Fibroblast of the conjunctiva (primary cell): Measurements from ENCODE around the gene MAST2.
"Not testable (repeated sequence)": the region's sequence is repeated elsewhere in the genome, so short reads cannot be mapped to it uniquely, and the experiment has no call there.

Experiments
- DNase-seq: peaks from one replicate; pipeline ENCODE4 v3.0.0-alpha.2; 2010; ENCODE audit warnings: low read depth

Gene MAST2

DNA sequence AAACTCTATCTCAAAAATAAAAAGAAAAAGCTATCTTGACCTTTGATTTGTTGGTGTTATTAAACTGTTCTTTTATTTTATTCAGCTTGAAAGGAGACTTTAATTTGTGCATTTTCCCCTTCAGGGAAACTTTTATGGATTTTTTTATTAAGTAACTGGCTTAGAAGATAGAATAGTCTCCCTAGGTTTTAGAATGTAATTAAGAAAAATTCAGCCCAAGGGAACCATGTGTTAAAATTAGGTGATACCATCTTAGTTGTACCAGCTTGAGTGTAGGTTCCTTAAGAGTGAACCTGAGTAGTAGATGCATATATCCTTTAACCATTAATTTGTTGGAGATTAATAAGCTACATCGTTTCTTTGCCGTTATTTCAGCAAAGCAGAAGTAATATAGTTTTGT lies 11.4 kb downstream of the MAST2 start:
- no peak for DNase-seq

DNA sequence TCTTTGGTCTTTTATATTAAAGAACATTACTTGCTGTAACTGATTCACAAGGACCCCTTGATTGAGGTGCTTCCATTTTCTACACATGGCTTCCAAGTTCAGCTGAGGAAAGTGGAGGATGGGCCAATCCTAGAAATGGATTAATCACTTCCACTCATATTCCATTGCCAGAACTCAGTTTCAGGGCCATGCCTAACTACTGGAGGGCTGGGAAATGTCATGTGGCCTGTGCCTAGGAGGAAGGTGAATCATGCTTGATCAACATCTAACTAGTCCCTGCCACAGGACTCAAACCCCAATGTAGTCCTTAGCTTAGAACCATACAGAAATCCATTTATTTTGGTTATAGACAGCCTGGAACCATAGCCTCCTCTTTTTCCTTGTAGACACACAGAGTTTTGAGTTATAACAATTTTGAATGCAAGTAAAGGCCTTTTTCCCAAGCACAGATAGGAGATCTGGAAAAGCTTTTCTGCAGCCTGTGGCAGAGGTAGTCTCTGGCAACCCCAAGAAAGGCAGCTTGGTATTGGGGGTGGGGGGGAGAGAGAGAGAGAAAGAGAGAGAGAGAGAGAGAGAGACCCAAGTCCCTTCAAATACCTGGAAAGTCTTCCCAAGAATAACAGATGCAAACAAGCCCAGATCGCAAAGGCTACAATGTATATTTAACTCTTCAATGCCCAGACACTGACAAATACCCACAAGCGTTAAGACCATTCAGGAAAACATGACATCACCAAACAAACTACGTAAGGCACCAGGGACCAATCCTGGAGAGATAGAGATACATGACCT lies 12.5 kb downstream of the MAST2 start:
- DNase-seq, result no peak

DNA sequence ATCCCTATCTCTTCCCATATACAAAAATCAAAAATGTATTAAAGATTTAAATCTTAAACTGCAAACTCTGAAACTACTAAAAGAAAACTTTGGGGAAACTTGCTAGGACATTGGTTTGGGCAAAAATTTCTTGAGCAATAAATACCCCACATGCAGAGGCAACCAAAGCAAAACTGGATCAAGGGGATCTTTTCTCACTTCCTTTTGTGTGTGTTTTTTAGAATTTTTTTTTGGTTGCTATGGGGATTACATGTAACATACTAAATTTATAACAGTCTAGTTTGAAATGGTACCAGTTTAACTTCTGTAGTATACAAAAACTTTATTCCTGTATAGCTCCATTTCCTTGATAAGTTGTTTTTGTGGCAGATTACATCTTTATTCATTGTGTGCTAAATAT lies 16.8 kb downstream of the MAST2 start:
- DNase-seq, result no peak

DNA sequence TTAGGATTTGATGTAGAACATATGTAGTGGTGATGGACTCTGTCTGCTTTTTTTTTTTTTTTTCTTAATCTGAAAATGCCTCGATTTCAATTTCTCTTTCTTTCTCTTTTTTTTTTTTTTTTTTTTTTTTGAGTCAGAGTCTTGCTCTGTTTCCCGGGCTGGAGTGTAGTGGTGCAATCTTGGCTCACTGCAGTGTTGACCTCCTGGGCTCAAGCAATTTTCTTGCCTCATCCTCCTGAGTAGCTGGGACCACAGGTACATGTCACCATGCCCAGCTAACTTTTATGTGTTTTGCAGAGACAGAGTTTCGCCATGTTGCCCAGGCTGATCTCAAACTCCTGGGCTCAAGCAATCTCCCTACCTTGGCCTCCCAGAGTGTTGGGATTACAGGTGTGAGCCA lies 17.4 kb downstream of the MAST2 start:
- DNase-seq, result no peak

DNA sequence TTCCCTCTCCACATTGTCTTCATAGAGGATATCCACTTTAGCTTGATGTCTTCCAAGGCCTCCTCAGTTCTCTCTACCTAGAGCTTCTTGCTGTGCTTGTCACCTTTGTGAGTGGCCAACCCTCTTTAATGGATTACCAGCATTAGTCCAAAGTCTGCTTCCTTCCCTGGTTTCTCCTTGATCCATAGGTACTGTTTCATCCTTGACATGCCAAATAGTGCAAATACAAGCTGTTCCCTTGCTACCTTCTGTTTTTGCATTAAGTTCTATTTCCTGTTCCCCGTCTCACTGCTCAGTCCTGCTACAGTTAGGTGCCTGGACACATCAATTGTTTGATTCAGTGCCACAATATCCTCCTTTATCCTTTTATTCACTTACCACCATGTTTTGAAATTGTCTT lies 19.2 kb downstream of the MAST2 start:
- no peak for DNase-seq

DNA sequence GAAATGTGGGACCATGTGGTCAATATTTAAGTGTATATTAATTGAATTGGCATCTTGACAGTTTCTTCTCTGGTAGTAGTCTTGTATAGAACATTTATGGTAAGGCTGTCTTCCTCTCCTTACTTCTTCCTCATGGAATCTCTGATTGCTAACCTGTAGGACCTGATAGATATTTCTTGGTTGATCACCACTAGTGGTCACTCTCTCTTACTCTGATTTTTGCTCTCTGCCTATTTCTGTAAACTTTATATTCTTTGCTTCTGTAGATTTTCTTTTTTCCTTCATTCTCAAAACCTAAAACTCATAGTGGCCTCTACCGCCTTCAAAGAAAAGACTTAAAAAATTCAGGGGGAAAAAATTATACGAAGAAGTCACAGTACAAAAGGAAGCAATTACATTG lies 21.2 kb downstream of the MAST2 start:
- no peak for DNase-seq

DNA sequence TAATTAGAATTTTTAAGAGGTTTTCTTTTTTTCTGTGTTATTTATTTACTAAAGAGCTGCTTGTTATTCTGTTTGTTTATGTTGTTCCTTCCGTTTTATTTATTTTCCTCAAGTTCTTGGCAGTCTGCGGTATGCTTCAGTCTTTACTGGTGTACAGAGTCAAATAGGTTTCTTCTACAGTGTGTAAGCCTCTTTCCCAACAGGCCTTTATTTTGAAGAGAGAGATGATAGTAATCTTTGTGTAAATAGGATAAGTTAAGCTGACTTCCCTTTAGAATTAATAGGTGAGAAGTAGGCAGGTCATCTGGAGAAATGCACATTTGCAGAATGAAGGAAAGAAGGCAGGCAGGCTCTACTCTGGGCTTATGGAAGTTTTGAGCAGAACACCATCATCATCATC lies 23.8 kb downstream of the MAST2 start:
- DNase-seq, result no peak

DNA sequence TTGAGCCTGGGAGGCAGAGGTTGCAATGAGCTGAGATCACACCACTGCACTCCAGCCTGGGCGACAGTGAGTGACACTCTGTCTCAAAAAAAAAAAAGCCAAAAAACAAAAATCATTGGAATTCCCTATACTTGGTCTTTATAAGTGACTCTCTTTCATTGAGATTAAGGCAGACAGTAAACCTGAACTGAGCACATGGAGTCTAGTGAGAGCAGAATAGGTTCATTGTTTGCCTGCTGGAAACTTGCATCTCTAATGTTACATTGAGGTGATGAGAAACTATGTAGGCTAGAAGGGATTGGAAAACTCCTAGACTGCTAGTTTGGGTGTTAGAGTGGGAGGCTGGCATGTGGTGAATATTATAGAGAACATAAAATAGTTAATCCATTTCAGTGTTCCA lies 25.4 kb downstream of the MAST2 start:
- no peak for DNase-seq

DNA sequence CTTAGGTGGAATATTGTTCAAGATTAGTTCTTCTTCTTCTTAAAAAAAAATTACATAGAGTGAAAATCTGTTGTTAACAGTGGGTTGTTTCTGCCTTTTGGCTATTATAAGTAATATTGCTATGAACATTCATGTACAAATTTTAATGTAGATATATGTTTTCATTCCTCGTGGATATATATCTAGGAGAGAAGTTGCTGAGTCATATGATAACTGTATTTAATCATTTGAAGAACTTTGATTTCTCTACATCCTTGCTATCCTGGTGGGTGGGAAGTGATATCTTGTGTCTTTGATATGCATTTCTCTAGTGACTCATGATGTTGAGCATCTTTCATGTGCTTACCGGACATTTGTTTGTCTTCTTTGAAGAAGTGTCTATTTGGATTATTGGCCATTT lies 29.9 kb downstream of the MAST2 start:
- DNase-seq, result no peak

DNA sequence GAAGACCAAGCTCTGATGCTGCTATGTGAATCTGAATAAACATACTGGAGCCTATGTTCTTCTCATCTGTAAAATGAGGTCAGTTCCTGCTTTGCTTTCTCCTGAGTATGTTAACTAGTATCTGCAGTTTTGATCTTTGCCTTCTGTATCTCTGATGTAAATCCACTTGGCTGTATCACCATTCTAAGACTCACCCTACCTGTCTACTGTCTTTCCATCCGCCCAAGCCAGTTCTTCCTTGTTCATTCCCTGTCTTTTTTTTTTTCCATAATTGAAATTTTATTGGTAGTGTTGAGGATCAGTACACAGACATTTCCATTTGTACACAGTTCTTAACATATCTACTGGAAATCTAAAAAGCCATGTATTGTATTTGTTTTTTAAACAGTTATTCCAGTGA lies 31.3 kb downstream of the MAST2 start:
- DNase-seq, result no peak

DNA sequence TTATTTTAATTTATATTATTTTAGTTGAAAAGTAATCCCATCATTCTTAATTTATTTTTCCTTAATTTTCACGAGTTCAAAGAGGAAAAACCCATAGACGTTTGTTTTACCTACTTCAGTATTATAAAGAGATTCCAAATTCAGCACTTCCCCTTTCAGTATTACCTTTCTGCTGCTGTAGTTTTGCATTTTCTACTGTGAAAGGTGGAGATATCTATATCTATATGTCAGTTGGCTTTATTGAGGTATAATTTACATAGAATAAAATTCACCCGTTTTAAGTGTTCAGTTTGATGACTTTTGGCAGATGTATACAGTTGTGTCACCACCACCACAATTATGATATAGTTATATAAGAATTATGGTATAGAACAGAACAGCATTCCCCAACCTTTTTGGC lies 33.0 kb downstream of the MAST2 start:
- no peak for DNase-seq

DNA sequence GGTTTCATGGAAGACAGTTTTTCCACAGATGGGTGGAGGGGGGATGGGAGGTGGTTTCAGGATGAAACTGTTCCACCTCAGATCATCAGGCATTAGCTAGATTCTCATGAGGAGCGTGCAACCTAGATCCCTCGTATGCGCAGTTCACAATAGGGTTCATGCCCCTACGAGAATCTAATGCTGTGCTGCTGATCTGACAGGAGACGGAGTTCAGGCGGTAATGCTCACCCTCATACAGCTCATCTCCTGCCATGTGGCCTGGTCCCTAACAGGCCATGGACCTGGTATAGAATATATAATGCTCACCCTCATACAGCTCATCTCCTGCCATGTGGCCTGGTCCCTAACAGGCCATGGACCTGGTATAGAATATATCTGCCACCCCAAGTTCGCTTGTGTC lies 33.4 kb downstream of the MAST2 start:
- not testable (repeated sequence) for DNase-seq

DNA sequence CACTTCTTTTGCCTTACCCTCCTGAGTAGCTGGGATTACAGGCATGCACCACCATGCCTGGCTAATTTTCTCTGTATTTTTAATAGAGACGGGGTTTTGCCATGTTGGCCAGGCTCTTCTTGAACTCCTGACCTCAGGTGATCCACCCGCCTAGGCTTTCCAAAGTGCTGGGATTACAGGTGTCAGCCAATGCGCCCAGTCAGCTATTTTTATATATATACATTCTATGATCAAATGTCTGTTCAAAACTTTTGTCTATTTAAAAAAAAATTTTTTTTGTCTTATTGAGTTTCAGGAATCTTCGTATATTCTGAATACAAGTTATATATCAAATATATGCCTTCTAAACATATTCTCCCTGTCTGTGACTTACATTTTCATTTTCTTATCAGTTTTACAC lies 34.9 kb downstream of the MAST2 start:
- DNase-seq, result not testable (repeated sequence)

DNA sequence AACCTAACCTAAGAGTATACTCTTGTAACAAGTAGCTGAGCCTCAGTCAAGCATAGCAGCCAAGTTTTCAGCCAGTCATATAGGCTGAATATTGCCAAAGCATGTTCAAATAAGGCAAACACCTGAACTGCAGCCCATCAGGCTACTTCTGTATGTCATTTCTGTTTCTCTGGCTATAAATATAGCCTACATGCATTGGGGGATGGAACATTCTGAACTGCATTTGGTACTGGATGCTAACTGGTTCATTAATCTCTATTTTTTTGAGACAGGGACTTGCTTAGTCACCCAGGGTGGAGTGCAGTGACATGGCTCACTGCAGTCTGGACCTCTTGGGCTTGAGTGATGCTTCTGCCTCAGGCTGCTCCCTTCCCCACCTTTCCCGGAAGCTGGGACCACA lies 37.3 kb downstream of the MAST2 start:
- DNase-seq, result no peak

DNA sequence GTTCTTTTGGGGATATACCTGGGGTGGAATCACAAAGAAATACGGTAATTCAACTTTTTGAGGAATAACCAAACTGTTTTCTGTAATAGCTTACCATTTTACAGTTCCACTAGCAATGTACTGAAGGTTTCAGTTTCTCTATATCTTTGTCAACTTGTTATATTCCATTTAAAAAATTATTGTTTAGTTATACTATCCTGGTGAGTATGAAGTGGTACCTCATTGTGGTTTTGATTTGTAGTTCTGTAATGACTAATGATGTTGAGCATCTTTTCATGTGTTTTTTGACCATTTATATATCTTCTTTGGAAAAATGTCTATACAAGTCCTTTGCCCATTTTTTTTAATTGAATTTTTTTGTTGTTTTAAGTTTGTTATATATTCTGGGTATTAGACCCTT lies 39.4 kb downstream of the MAST2 start:
- no peak for DNase-seq

DNA sequence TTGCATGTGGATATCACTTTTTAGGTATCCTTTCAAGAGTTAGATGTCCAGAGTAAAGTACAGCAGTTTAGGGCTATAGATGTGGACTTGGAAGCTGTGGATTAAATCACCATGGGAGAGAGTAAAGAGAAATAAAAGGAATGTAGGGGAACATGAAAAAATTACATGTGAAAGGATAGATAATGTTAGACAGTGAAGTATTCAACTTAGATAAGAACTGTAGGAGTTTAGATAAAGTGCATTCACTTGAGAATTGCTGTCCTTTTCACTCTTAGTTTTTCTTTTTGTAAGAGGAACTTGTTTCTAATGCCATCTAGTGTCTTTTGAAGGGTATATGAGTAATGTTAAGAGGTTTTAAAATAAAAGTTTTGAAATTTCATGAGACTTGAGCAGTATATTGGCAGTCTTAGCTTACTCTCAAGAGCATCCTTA lies 40.1 kb downstream of the MAST2 start:
- DNase-seq, result peak; percentile 29

DNA sequence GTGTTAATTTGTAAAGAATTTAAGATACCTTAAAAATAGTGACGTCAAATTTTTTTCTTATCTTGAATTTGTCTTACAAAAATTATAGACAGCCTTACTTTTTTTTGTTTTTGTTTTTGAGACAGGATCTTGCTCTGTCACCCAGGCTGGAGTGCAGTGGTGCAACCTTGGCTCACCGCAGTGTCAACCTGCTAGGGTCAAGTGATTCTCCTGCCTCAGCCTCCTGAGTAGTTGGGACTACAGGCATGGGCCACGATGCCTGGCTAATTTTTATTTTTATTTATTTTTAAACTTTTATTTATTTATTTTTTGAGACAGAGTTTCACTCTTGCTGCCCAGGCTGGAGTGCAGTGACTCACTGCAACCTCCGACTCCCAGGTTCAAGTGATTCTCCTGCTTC lies 40.6 kb downstream of the MAST2 start:
- not testable (repeated sequence) for DNase-seq

DNA sequence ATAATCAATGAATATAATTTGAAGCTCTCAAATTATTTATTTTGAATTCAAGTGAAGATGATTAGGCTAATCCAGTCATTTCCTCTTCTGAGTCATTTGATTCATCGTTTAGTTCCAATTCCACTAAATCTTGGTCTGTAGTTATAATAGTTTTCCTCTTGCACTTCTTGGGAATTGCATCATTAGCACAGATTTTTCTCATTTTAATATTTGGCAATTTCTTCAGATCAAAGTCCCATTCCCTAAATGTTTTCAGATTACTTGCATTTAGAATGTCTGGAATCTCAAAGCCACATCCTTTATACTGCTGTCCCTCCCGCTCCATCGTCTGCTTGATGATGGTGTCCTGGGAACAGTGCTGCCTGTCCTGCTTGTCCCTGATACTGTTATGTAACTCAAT lies 43.5 kb downstream of the MAST2 start:
- DNase-seq, result no peak

DNA sequence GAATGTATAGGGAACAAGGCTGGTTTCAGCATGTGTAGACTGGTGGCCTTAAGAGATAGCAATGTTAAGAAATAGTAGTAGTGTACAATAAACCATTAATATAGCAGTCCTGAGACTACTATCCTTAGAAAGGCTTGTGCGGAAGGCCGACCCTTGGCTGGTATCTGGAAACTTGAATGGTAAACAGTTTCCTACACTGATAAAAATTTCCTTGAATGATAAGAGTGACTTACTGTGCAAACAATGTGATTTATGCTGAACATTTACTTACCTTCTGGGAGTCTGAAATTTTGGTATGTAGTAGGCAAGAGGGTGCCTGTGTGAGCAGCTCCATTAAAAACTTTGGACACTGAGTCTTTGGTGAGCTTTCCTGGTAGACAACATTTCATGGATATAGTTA lies 44.7 kb downstream of the MAST2 start:
- no peak for DNase-seq

DNA sequence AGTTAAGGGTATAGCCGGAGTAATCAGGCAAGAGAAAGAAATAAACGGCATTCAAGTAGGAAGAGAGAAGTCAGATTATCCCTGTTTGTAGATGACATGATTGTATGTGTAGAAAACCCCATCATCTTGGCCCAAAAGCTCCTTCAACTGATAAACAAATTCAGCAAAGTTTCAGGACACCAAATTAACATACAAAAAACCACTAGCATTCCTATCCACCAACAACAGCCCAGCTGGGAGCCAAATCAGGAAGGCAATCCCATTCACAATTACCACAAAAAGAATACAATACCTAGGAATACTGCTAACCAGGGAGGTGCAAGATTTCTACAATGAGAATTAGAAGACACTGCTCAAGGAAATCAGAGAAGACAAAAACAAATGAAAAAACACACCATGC lies 45.3 kb downstream of the MAST2 start:
- no peak for DNase-seq

DNA sequence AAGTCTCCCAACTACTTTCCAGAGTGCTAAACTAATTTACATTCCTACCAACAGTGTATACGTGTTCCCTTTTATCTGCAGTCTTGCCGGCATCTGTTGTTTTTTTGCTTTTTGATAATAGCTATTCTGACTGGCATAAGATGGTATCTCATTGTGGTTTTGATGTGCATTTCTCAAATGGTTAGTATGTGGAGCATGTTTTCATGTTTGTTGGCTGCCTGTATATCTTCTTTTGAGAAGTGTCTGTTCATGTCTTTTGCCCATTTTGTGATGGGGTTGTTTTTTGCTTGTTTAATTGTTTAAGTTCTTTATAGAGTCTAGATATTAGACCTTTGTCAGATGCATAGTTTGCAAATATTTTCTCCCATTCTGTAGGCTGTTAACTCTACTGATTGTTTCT lies 46.6 kb downstream of the MAST2 start:
- no peak for DNase-seq

DNA sequence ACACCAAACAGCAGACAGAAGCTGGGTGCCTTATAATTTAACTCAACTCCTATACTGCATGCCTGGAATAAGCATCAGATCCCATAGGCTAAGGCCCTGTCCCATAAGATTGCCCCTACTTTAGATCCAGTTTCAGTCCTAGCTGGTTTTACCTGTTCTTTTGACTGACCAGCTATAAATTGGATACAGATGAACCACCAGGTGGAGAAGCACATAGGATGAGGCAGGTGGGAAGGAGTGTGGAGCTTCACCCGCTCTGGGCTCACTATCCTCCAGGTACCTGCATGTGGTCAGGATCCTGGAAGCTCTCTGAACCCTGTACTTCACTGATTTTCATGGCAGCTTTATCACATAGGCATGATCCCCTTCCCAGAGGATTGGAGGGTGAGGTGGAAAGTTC lies 51.3 kb downstream of the MAST2 start:
- DNase-seq, result no peak

DNA sequence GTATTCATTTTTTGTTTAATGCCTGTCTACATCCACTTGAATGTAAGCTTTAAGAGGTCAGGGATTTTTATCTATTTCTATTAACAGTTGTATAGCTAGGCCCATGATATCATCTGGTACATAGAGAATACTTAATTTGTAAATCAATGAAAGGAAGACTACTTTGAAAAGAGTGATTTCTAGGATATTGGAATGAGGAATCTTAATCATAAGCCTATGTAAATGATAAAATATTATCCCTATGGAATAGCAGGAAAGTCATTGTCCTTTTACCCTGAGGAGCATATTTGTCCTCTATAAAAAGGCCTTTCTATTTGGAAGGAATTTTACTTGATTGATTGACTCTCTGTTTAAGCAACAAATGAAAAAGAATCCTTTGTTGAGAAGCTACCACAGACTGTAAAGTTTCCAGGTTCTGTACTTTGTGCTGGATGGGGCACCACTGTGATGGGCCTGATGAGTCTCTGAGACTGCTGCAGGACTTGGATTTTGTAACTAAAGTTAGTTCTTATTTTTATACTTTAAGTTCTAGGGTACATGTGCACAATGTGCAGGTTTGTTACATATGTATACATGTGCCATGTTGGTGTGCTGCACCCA lies 53.8 kb downstream of the MAST2 start:
- no peak for DNase-seq
